Measurements from ENCODE around the gene RNF103. TPM values are rescaled to one million over a fixed set of nuclear protein-coding genes. Genes with fewer than 3 reads are reported as not detected.

Gene RNF103
- total RNA-seq, 1 experiment from 2014 or later = 16.1 TPM

DNA sequence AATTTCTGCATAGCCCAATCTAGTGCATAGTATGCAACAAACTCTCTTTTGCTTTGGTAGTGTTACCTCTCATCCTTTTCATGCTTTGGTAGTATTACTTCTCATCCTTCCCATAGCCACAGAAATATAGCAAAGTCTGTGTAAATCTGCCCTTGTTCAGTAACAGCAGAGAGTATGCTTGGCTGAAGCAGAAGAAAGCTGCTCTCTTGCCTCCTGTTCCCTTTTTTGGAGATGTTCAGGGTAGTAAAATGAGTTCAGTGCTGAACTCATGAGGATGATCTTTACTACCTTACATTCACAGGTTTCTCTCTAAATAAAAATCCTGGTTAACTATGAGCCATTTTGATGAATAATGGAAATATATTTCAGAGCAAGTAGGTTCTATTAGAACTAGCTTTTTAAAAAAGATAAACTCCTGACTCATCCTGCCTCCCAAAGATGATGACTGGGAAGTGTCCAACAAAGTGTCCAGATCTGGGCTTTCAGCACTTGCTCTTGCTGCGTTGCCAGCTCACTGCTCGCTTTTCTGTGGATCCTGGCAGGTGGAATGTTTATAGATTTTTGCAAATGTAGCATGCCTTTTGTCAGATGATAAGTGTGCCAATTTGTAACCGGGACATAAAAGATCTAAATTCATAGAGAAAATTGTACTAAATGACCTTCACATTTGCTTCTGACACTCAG lies 31.0 kb downstream of the RNF103 start:
- ChIA-PET RAD21 (ENCODE audit: low non-redundant PET in 1 of 2, low total read pairs in 2 of 2, uncharacterized antibody in 2 of 2, unreplicated experiment in 2 of 2) (no interaction called here), POLR2A (no interaction called here), CTCF (no interaction called here)
- Histone ChIP-seq H3K27me3 (ENCODE audit: insufficient read depth, low read length) (no peaks in the 10 kb centered on the region), H2AFZ (ENCODE audit: low read depth, low read length, poor library complexity, severe bottlenecking) (no peak overlapping the region), H3K4me3 (replicated peaks in 1 of 2; ENCODE audit: low read depth in 1 of 2, low read length in 2 of 2) (no peak overlapping the region), H3K4me1 (ENCODE audit: control insufficient read depth in 1 of 2, insufficient read depth in 2 of 2, low read length in 2 of 2) (no peaks in the 10 kb centered on the region), H3K9me2 (ENCODE audit: insufficient read depth) (no peaks in the 10 kb centered on the region), H3K9ac (ENCODE audit: low read length) (no peak overlapping the region), H4K20me1 (ENCODE audit: insufficient read depth) (no peaks in the 10 kb centered on the region), H3K4me2 (ENCODE audit: low read length) (no peak overlapping the region), H3K27ac (ENCODE audit: low read depth, low read length) (no peak overlapping the region), H3K9me3 (ENCODE audit: control insufficient read depth in 1 of 2, insufficient read depth in 1 of 2, low read depth in 1 of 2, low read length in 2 of 2) (no peaks in the 10 kb centered on the region), H3K36me3 (ENCODE audit: control insufficient read depth in 1 of 2, insufficient read depth in 2 of 2, low read length in 2 of 2) (no peaks in the 10 kb centered on the region), H3K79me2 (ENCODE audit: insufficient read depth, low read length) (no peaks in the 10 kb centered on the region)
- no peak for DNase-seq (ENCODE audit: low read depth, low spot score)
- intact Hi-C loops (cut with micrococcal nuclease) = no loop called here
- TF ChIP-seq SP1 (IDR thresholded peaks at IDR 0.05; ENCODE audit: low read depth) = no peak
- TF ChIP-seq, protein P1, sequence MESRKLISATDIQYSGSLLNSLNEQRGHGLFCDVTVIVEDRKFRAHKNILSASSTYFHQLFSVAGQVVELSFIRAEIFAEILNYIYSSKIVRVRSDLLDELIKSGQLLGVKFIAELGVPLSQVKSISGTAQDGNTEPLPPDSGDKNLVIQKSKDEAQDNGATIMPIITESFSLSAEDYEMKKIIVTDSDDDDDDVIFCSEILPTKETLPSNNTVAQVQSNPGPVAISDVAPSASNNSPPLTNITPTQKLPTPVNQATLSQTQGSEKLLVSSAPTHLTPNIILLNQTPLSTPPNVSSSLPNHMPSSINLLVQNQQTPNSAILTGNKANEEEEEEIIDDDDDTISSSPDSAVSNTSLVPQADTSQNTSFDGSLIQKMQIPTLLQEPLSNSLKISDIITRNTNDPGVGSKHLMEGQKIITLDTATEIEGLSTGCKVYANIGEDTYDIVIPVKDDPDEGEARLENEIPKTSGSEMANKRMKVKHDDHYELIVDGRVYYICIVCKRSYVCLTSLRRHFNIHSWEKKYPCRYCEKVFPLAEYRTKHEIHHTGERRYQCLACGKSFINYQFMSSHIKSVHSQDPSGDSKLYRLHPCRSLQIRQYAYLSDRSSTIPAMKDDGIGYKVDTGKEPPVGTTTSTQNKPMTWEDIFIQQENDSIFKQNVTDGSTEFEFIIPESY (IDR thresholded peaks at IDR 0.05; ENCODE audit: extremely low read depth, insufficient replicate concordance, low read length) = no peak
- no peak for TF ChIP-seq TCF7L2 (IDR thresholded peaks at IDR 0.05; ENCODE audit: borderline replicate concordance, extremely low read depth, insufficient read depth, insufficient read length)
- TF ChIP-seq, protein P2, sequence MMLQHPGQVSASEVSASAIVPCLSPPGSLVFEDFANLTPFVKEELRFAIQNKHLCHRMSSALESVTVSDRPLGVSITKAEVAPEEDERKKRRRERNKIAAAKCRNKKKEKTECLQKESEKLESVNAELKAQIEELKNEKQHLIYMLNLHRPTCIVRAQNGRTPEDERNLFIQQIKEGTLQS (IDR thresholded peaks at IDR 0.05) = no peak
- TF ChIP-seq ZFX (IDR thresholded peaks at IDR 0.05) = no peak
- no peak for TF ChIP-seq EGR1 (IDR thresholded peaks at IDR 0.05; ENCODE audit: low read depth)
- TF ChIP-seq SRF (IDR thresholded peaks at IDR 0.05; ENCODE audit: low read depth) = no peak
- TF ChIP-seq, protein P3, sequence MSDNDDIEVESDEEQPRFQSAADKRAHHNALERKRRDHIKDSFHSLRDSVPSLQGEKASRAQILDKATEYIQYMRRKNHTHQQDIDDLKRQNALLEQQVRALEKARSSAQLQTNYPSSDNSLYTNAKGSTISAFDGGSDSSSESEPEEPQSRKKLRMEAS (IDR thresholded peaks at IDR 0.05) = no peak
- no peak for TF ChIP-seq FOSL1 (IDR thresholded peaks at IDR 0.05; ENCODE audit: low read depth)
- TF ChIP-seq CBX3 (IDR thresholded peaks at IDR 0.05; ENCODE audit: low read depth) = no peak
- TF ChIP-seq, protein P4, sequence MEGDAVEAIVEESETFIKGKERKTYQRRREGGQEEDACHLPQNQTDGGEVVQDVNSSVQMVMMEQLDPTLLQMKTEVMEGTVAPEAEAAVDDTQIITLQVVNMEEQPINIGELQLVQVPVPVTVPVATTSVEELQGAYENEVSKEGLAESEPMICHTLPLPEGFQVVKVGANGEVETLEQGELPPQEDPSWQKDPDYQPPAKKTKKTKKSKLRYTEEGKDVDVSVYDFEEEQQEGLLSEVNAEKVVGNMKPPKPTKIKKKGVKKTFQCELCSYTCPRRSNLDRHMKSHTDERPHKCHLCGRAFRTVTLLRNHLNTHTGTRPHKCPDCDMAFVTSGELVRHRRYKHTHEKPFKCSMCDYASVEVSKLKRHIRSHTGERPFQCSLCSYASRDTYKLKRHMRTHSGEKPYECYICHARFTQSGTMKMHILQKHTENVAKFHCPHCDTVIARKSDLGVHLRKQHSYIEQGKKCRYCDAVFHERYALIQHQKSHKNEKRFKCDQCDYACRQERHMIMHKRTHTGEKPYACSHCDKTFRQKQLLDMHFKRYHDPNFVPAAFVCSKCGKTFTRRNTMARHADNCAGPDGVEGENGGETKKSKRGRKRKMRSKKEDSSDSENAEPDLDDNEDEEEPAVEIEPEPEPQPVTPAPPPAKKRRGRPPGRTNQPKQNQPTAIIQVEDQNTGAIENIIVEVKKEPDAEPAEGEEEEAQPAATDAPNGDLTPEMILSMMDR (IDR thresholded peaks at IDR 0.05 in 2 of 3, conservative IDR thresholded peaks at IDR 0.05 in 1 of 3; ENCODE audit: borderline replicate concordance in 1 of 3, insufficient read depth in 1 of 3, low read depth in 2 of 3, low read length in 2 of 3) = no peak
- TF ChIP-seq SIN3A (IDR thresholded peaks at IDR 0.05; ENCODE audit: low read depth) = no peak
- no peak for TF ChIP-seq YY1 (IDR thresholded peaks at IDR 0.05; ENCODE audit: extremely low read depth, insufficient replicate concordance, low read depth, low read length)
- TF ChIP-seq EZH2 (IDR thresholded peaks at IDR 0.05) = no peak
- TF ChIP-seq, protein P5, sequence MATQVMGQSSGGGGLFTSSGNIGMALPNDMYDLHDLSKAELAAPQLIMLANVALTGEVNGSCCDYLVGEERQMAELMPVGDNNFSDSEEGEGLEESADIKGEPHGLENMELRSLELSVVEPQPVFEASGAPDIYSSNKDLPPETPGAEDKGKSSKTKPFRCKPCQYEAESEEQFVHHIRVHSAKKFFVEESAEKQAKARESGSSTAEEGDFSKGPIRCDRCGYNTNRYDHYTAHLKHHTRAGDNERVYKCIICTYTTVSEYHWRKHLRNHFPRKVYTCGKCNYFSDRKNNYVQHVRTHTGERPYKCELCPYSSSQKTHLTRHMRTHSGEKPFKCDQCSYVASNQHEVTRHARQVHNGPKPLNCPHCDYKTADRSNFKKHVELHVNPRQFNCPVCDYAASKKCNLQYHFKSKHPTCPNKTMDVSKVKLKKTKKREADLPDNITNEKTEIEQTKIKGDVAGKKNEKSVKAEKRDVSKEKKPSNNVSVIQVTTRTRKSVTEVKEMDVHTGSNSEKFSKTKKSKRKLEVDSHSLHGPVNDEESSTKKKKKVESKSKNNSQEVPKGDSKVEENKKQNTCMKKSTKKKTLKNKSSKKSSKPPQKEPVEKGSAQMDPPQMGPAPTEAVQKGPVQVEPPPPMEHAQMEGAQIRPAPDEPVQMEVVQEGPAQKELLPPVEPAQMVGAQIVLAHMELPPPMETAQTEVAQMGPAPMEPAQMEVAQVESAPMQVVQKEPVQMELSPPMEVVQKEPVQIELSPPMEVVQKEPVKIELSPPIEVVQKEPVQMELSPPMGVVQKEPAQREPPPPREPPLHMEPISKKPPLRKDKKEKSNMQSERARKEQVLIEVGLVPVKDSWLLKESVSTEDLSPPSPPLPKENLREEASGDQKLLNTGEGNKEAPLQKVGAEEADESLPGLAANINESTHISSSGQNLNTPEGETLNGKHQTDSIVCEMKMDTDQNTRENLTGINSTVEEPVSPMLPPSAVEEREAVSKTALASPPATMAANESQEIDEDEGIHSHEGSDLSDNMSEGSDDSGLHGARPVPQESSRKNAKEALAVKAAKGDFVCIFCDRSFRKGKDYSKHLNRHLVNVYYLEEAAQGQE (IDR thresholded peaks at IDR 0.05; ENCODE audit: low read depth) = no peak
- no peak for TF ChIP-seq POLR2A (IDR thresholded peaks at IDR 0.05; ENCODE audit: borderline replicate concordance, extremely low read depth, insufficient read depth, insufficient read length)
- TF ChIP-seq RAD21 (IDR thresholded peaks at IDR 0.05; ENCODE audit: low read depth) = no peak
- TF ChIP-seq ZNF274 (IDR thresholded peaks at IDR 0.05; ENCODE audit: low read depth, low read length) = no peak
- BruUV-seq (replicated peaks) = no TSS peak
- no peak for ATAC-seq
